IMR-90 (cell line): ENCODE measurements around the gene GPR107.

Experiments
- POLR2A ChIP-seq: IDR thresholded peaks from 2 replicates; pipeline ENCODE4 v1.6.1; 2012; ENCODE audit warnings: mild to moderate bottlenecking, low read depth, low read length
- RFX5 ChIP-seq: IDR thresholded peaks from 2 replicates; pipeline ENCODE4 v1.8.0; 2012; ENCODE audit warnings: low read depth, mild to moderate bottlenecking, low read length, moderate library complexity
- TF ChIP-seq, protein P1 (sequence below): conservative IDR thresholded peaks from 2 replicates; pipeline ENCODE4 v1.5.1; 2012; ENCODE audit warnings: mild to moderate bottlenecking, low read depth, low read length, improper control_type of control experiment

DNA sequence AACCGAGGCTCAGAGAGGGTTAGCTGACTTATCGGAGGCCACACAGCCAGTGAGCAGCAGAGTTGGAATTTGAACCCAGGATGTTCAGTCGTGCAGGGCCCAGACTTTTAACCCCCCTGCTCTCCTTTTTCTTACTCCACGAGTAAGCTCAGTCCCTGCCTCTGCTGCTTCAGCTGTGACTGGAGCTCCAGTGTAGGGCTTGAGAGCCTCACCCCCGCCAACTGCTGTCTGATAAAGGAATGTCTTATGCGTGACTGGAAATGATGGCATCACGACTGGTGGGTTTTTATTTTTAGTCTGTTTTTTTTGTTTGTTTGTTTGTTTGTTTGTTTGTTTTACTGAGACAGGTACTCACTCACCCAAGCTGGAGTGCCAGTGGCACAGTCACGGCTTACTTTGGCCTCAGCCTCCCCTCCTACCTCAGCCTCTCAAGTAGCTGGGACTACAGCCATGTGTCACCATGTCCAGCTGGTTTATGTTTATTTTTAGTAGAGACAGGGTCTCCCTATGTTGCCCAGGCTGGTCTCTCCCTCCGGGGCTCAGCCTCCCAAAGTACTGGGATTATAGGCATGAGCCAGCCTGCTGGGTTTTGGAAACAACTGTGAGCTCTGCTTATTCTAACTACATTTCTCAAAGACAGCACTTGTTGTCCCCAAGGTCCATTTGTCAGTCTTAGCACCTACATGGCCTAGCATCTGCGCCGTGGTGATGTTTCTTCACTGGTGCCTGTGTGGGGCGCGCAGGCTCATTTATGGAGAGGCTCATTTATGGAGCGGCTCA, 66.0 kb downstream of the GPR107 start:
- TF ChIP-seq POLR2A: no peak
- TF ChIP-seq RFX5: no peak
- TF ChIP-seq, protein P1, sequence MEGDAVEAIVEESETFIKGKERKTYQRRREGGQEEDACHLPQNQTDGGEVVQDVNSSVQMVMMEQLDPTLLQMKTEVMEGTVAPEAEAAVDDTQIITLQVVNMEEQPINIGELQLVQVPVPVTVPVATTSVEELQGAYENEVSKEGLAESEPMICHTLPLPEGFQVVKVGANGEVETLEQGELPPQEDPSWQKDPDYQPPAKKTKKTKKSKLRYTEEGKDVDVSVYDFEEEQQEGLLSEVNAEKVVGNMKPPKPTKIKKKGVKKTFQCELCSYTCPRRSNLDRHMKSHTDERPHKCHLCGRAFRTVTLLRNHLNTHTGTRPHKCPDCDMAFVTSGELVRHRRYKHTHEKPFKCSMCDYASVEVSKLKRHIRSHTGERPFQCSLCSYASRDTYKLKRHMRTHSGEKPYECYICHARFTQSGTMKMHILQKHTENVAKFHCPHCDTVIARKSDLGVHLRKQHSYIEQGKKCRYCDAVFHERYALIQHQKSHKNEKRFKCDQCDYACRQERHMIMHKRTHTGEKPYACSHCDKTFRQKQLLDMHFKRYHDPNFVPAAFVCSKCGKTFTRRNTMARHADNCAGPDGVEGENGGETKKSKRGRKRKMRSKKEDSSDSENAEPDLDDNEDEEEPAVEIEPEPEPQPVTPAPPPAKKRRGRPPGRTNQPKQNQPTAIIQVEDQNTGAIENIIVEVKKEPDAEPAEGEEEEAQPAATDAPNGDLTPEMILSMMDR: no peak
